SK-N-SH (cell line): ENCODE results near the gene HSPB7. TPM values are rescaled to one million over a fixed set of nuclear protein-coding genes. Genes with fewer than 3 reads are reported as not detected.

Experiments used
- CTCF ChIA-PET: fragments of 300-600, 350-600 bp; formaldehyde crosslinking; extraction: SDS; loops from one replicate; lab custom pipeline; 2021; lab: Yijun Ruan, JAX
- POLR2A ChIA-PET: fragments of 350-600 bp; sonication (Branson Sonifier 250); formaldehyde crosslinking; extraction: SDS; loops from one replicate; lab custom pipeline; 2020; ENCODE audit warnings: antibody characterized with exemption, inconsistent platforms; lab: Yijun Ruan, JAX
- DNase-seq: peaks from one replicate; pipeline ENCODE4 v3.0.0; 2012
- H2AFZ ChIP-seq: fragments of 200-600 bp; sonication (generic); 2 replicates; pipeline ENCODE4 v1.8.1; 2016; ENCODE audit warnings: antibody characterized with exemption, mild to moderate bottlenecking, low read depth
- H3F3A ChIP-seq: fragments of 200-600 bp; sonication (generic); replicated peaks from 2 replicates; pipeline ENCODE3; 2016; ENCODE audit warnings: antibody characterized with exemption, mild to moderate bottlenecking; ENCODE audit not compliant: insufficient read depth
- H3K27ac ChIP-seq, 2 experiments: fragments of 200-500 bp in 1 of 2; fragments of 200-600 bp in 1 of 2; sonication (Bioruptor generic) in 1 of 2; sonication (generic), shearing (Covaris generic) in 1 of 2; 2 replicates each; pipeline versions ENCODE4 v1.5.1 to v1.6.1; 2014 to 2016; ENCODE audit warnings: low read depth in 2 of 2, inconsistent platforms in 1 of 2, low read length in 1 of 2, mild to moderate bottlenecking in 1 of 2, mixed read lengths in 1 of 2
- H3K27me3 ChIP-seq: fragments of 200-600 bp; sonication (generic), shearing (Covaris generic); 2 replicates; pipeline ENCODE4 v1.6.1; 2016; ENCODE audit warnings: mixed run types; ENCODE audit not compliant: insufficient read depth
- H3K36me3 ChIP-seq, 2 experiments: fragments of 200-500 bp in 1 of 2; fragments of 200-600 bp in 1 of 2; sonication (Bioruptor generic) in 1 of 2; sonication (generic) in 1 of 2; replicated peaks in 1 of 2; 2 replicates each; pipeline versions ENCODE3 to v1.5.1; 2014 to 2016; ENCODE audit warnings: low read length in 1 of 2, mild to moderate bottlenecking in 1 of 2; ENCODE audit not compliant: insufficient read depth in 2 of 2, control insufficient read depth in 1 of 2
- H3K4me1 ChIP-seq, 2 experiments: fragments of 200-500 bp in 1 of 2; fragments of 200-600 bp in 1 of 2; sonication (Bioruptor generic) in 1 of 2; sonication (generic), shearing (Covaris generic) in 1 of 2; 2 replicates each; pipeline versions ENCODE4 v1.5.1 to v1.6.1; 2014 to 2016; ENCODE audit warnings: low read depth in 1 of 2, low read length in 1 of 2, mixed run types in 1 of 2; ENCODE audit not compliant: insufficient read depth in 2 of 2, control insufficient read depth in 1 of 2
- H3K4me2 ChIP-seq: fragments of 200-600 bp; sonication (generic), shearing (Covaris generic); 2 replicates; pipeline ENCODE4 v1.6.1; 2017; ENCODE audit warnings: mixed run types
- H3K4me3 ChIP-seq, 2 experiments: fragments of 200-500 bp in 1 of 2; fragments of 200-600 bp in 1 of 2; sonication (Bioruptor generic) in 1 of 2; sonication (generic), shearing (Covaris generic) in 1 of 2; 2 replicates each; pipeline versions ENCODE4 v1.5.1 to v1.8.1; 2014 to 2016; ENCODE audit warnings: low read depth in 2 of 2, inconsistent platforms in 1 of 2, low read length in 1 of 2, mild to moderate bottlenecking in 1 of 2, mixed read lengths in 1 of 2, moderate library complexity in 1 of 2
- H3K79me2 ChIP-seq: fragments of 200-600 bp; sonication (generic); 2 replicates; pipeline ENCODE4 v1.8.1; 2017; ENCODE audit warnings: mild to moderate bottlenecking; ENCODE audit not compliant: insufficient read depth
- H3K9ac ChIP-seq: fragments of 200-600 bp; sonication (generic); 2 replicates; pipeline ENCODE4 v1.6.1; 2017; ENCODE audit warnings: mixed run types
- H3K9me2 ChIP-seq: fragments of 200-600 bp; sonication (generic); 2 replicates; pipeline ENCODE4 v1.6.1; 2017; ENCODE audit warnings: mixed run types
- H3K9me3 ChIP-seq: fragments of 200-600 bp; sonication (generic); 2 replicates; pipeline ENCODE4 v1.6.1; 2017; ENCODE audit warnings: mixed run types, mild to moderate bottlenecking, moderate library complexity
- H4K20me1 ChIP-seq: fragments of 200-600 bp; sonication (generic); 2 replicates; pipeline ENCODE4 v1.6.1; 2017; ENCODE audit warnings: mild to moderate bottlenecking, mixed run types; ENCODE audit not compliant: insufficient read depth
- CHD2 ChIP-seq: fragments of 150-350 bp; IDR thresholded peaks from 2 replicates; pipeline ENCODE4 v1.6.1; 2018; ENCODE audit warnings: low read length; ENCODE audit not compliant: partially characterized antibody
- ELF1 ChIP-seq: IDR thresholded peaks from 2 replicates; pipeline ENCODE4 v1.4.0; 2012
- EZH2phosphoT487 ChIP-seq: fragments of 200-600 bp; sonication (generic); IDR thresholded peaks from 2 replicates; pipeline ENCODE4 v1.6.1; 2017; ENCODE audit warnings: low read depth, mixed run types, mild to moderate bottlenecking, antibody characterized with exemption, moderate library complexity, borderline replicate concordance
- FOSL2 ChIP-seq: IDR thresholded peaks from 2 replicates; pipeline ENCODE4 v1.4.0; 2012; ENCODE audit warnings: low read depth, mild to moderate bottlenecking, moderate library complexity, borderline replicate concordance
- FOXJ3 ChIP-seq: sonication (generic); formaldehyde crosslinking; IDR thresholded peaks from 2 replicates; pipeline ENCODE4 v1.5.1; 2020; ENCODE audit warnings: mild to moderate bottlenecking, missing genetic modification reagents
- FOXM1 ChIP-seq: IDR thresholded peaks from 2 replicates; pipeline ENCODE4 v1.4.0; 2012; ENCODE audit warnings: low read depth, mild to moderate bottlenecking
- JUND ChIP-seq: IDR thresholded peaks from 2 replicates; pipeline ENCODE4 v1.4.0; 2012
- MAX ChIP-seq: IDR thresholded peaks from 2 replicates; pipeline ENCODE4 v1.4.0; 2012; ENCODE audit warnings: low read depth
- MEF2A ChIP-seq: IDR thresholded peaks from 2 replicates; pipeline ENCODE4 v1.4.0; 2012; ENCODE audit warnings: low read depth, borderline replicate concordance
- PBX3 ChIP-seq: IDR thresholded peaks from 2 replicates; pipeline ENCODE4; 2012
- RCOR1 ChIP-seq: fragments of 150-350 bp; IDR thresholded peaks from 2 replicates; pipeline ENCODE4 v1.6.1; 2017; ENCODE audit warnings: antibody characterized with exemption, low read length
- REST ChIP-seq: IDR thresholded peaks from 2 replicates; pipeline ENCODE4 v1.6.1; 2012; ENCODE audit warnings: mild to moderate bottlenecking, low read depth, low read length, moderate library complexity
- SMC3 ChIP-seq: IDR thresholded peaks from 2 replicates; pipeline ENCODE4 v1.6.1; 2012; ENCODE audit warnings: low read depth, low read length, improper control_type of control experiment
- TEAD4 ChIP-seq: IDR thresholded peaks from 2 replicates; pipeline ENCODE4 v1.4.0; 2012; ENCODE audit warnings: mild to moderate bottlenecking, borderline replicate concordance; ENCODE audit not compliant: insufficient read depth
- USF2 ChIP-seq: fragments of 150-350 bp; IDR thresholded peaks from 2 replicates; pipeline ENCODE4 v1.6.1; 2017; ENCODE audit warnings: antibody characterized with exemption, low read length, low read depth, borderline replicate concordance
- YY1 ChIP-seq: IDR thresholded peaks from 2 replicates; pipeline ENCODE4 v1.4.0; 2012; ENCODE audit warnings: low read depth, mild to moderate bottlenecking
- WGBS: methylation state at CpG from one replicate; pipeline ENCODE4 v1.1.6; 2017; ENCODE audit warnings: low lambda C conversion rate; 5-methylcytosine and 5-hydroxymethylcytosine counted together
- polyA plus RNA-seq, 3 experiments: library from polyadenylated mRNA; depleted of rRNA; stranded (reverse); fragments of >200 nt; gene quantifications; 2 replicates each; pipeline ENCODE4 v1.2.3, GENCODE V29; 2012

Gene HSPB7
- polyA plus RNA-seq, 1 of the 3 experiments (the other 2 are of a cell fraction) = 0.05 TPM

GRCh38 chr1:16023050-16023653 is 5.3 kb upstream of the HSPB7 start:
- H3K27ac ChIP-seq = no peak overlapping the region
- DNase-seq = no peak
- H3K9me2 ChIP-seq = no peaks in the 10 kb centered on the region
- no peaks in the 10 kb centered on the region for H3K9me3 ChIP-seq
- no peaks in the 10 kb centered on the region for H3K79me2 ChIP-seq
- no peak for TF ChIP-seq MEF2A
- TF ChIP-seq EZH2phosphoT487 = no peak
- no peak for TF ChIP-seq SMC3
- no peak for TF ChIP-seq RCOR1
- TF ChIP-seq FOSL2 = no peak
- no peak for TF ChIP-seq REST
- no peak for TF ChIP-seq CHD2
- TF ChIP-seq MAX = no peak
- no peak for TF ChIP-seq PBX3
- no peak for TF ChIP-seq FOXM1
- TF ChIP-seq TEAD4 = no peak
- TF ChIP-seq JUND = no peak
- no peak for TF ChIP-seq YY1
- no peak for TF ChIP-seq USF2
- no peak for TF ChIP-seq ELF1
- TF ChIP-seq FOXJ3 (CRISPR knock-in tag) = no peak
- WGBS = 67% methylated on average over 6 of the region's 7 CpGs
- no peak overlapping the region for H2AFZ ChIP-seq
- CTCF ChIA-PET = interaction anchor here (0.6 to 1.2 kb wide), 3 partner anchors 14 to 32 kb away, joined by 3 read pairs; no protein-coding TSS in a partner anchor
- no peak overlapping the region for H3K4me2 ChIP-seq
- H3K9ac ChIP-seq = no peak overlapping the region
- no peak overlapping the region for H3K4me3 ChIP-seq
- no peaks in the 10 kb centered on the region for H3F3A ChIP-seq
- no peaks in the 10 kb centered on the region for H3K36me3 ChIP-seq
- H4K20me1 ChIP-seq = no peaks in the 10 kb centered on the region
- POLR2A ChIA-PET = no interaction called here
- H3K4me1 ChIP-seq = peaks cover 10 to 31% of the 10 kb centered on the region in 2 experiments; a peak in 2 of 4 replicates
- no peaks in the 10 kb centered on the region for H3K27me3 ChIP-seq
